ENCODE results near the gene FAM120B. TPM values are rescaled to one million over a fixed set of nuclear protein-coding genes. Genes with fewer than 3 reads are reported as not detected.

Gene FAM120B
- total RNA-seq, 1 experiment from 2014 or later, result 16.7 TPM

GRCh38 chr6:170454512-170455285, 148.1 kb downstream of the FAM120B start:
- Histone ChIP-seq H3K4me1 (ENCODE audit: insufficient read depth, low read length) (no peaks in the 10 kb centered on the region), H3K79me2 (ENCODE audit: insufficient read depth, low read length) (no peaks in the 10 kb centered on the region), H2AFZ (ENCODE audit: low read length) (no peak overlapping the region), H3K27ac (ENCODE audit: insufficient read length, low read depth, low read length) (no peak overlapping the region), H3K23me2 (ENCODE audit: insufficient read length, low read depth, low read length, poor library complexity, severe bottlenecking) (no peaks in the 10 kb centered on the region), H4K8ac (replicated peaks; ENCODE audit: insufficient read length, low read depth, low read length) (no peak overlapping the region), H3K56ac (ENCODE audit: insufficient read length, low read depth, low read length) (no peak overlapping the region), H3K4me2 (ENCODE audit: insufficient read depth, insufficient read length, low read length) (no peak overlapping the region), H2AK5ac (ENCODE audit: insufficient read length, low read length) (no peak overlapping the region), H3K79me1 (ENCODE audit: insufficient read depth, low read depth, low read length, poor library complexity, severe bottlenecking) (no peaks in the 10 kb centered on the region), H3K14ac (ENCODE audit: insufficient read depth, low read length) (no peak overlapping the region), H4K20me1 (ENCODE audit: control insufficient read depth, insufficient read depth, insufficient read length) (no peaks in the 10 kb centered on the region), H2BK120ac (ENCODE audit: low read depth, low read length, poor library complexity, severe bottlenecking) (no peak overlapping the region), H3T11ph (ENCODE audit: low read length) (no peak overlapping the region), H3K4ac (ENCODE audit: low read depth, low read length) (no peak overlapping the region), H2BK5ac (ENCODE audit: insufficient read length, low read length) (peak overlapping the region; percentile 20), H3K9me3 (ENCODE audit: control insufficient read depth, low read depth, low read length) (no peaks in the 10 kb centered on the region), H3K9ac (ENCODE audit: extremely low read depth, insufficient read length, low read length) (no peak overlapping the region), H2BK15ac (ENCODE audit: low read depth, low read length) (no peak overlapping the region), H3K18ac (ENCODE audit: insufficient read length, low read depth, low read length) (no peak overlapping the region), H3K23ac (ENCODE audit: insufficient read length, low read depth, low read length) (no peak overlapping the region), H3K27me3 (ENCODE audit: insufficient read depth, low read length) (no peaks in the 10 kb centered on the region), H4K91ac (ENCODE audit: insufficient read length, low read depth, low read length) (no peak overlapping the region), H4K5ac (ENCODE audit: insufficient read length, low read depth, low read length) (no peak overlapping the region), H2BK20ac (ENCODE audit: low read depth, low read length, poor library complexity, severe bottlenecking) (no peak overlapping the region), H2BK12ac (ENCODE audit: insufficient read length, low read depth, low read length) (no peak overlapping the region)
- no peak overlapping the region; a peak in 1 of 7 replicates for H3K27ac Mint-ChIP-seq
- no peaks in the 10 kb centered on the region for H3K36me3 Mint-ChIP-seq (ENCODE audit: insufficient read depth in 1 of 3, low read depth in 3 of 3)
- DNase-seq, result no peak
- H3K9me3 Mint-ChIP-seq, result peaks cover 0 to under 1% of the 10 kb centered on the region in 2 experiments; a peak in 2 of 5 replicates
- H3K27me3 Mint-ChIP-seq (ENCODE audit: low read depth), result peaks cover 3% of the 10 kb centered on the region
- no CpG with 5 or more reads among the region's 18 CpGs for WGBS (ENCODE audit: extremely low coverage, insufficient read length, low lambda C conversion rate)
- peaks cover 7 to 16% of the 10 kb centered on the region in 2 experiments for H3K4me1 Mint-ChIP-seq
- TF ChIP-seq CTCF (conservative IDR thresholded peaks at IDR 0.05), result no peak
- H3K4me3 Mint-ChIP-seq, result no peak overlapping the region

All from H9 (cell line).